Right lung (tissue), 5 donors: ENCODE data around the gene BTNL3. TPM values are rescaled to one million over a fixed set of nuclear protein-coding genes. Genes with fewer than 3 reads are reported as not detected.
"Not testable (repeated sequence)": the region's sequence is repeated elsewhere in the genome, so short reads cannot be mapped to it uniquely, and the experiment has no call there.

Experiments used
- DNase-seq, 2 donors: peaks; one replicate each; pipeline ENCODE4 v3.0.0-alpha.2; 2013
- polyA plus RNA-seq, 5 donors: library from polyadenylated mRNA; unstranded; fragments of 120-200 nt; gene quantifications; one replicate each; pipeline versions ENCODE4 v1.2.1 to v1.2.3, GENCODE V29; 2013; ENCODE audit warnings: inconsistent platforms in 1 of 5, low replicate concordance in 1 of 5; ENCODE audit not compliant: insufficient read length in 5 of 5, insufficient read depth in 1 of 5

The BTNL3 gene
- polyA plus RNA-seq, 5 donors, result 0.10 to 0.29 TPM; not detected in 3

DNA sequence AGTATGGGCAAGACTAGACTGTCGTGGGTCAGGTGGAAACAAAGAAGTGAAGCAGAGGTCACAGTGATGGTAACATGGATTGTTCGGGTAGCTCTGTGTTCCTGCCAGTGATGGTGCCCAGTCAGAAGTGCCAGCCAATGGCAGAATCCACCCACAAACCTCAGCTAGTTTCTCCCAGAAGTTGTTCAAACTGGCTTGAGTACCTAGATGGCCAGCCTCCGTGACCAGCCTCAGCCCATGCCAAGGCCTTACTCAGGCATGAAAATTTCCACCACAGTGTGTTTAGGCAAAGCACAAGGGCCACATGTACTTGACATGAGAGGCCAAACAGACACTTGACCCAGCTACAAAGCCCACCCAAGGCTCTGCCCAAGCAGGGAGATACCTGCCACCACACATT is 32.0 kb downstream of the BTNL3 start:
- no peak for DNase-seq

DNA sequence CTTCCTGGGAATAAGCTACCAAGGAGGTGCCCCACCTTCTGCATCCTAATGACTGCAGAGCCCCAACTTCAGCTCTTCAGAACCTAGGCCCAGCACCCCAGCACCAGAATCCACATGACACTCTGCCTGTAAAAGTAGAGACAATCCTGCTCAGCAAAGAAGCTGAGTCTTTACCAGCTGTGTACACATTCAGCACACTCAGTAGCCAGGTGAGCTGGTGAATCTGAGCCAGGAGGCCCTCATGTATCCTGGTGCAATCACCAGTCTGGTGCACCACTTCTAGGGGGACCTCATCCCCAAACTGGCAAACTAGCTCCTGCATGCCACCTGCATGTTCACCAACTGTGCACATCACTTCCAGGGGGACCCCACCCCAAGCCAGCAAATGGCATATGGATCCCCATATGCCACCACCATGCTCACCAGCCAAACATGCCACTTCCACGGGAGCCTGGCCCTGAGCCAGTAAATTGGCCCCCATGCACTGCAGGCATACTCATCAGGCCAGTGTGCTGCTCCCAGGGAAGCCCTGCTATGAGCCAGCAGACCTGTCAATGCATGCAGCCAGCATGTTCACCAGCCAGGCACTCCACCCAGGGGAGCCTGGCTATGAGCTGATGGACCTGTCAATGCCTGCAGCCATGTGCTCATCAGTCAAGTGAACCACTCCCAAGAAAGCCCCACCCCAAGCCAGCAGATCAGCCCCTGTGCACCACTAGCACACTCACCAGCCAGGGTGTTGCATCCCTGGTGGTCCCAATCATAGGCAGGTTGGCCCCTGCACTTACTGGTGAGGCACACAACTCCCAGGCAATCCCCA is 35.8 kb downstream of the BTNL3 start:
- DNase-seq, result no peak

DNA sequence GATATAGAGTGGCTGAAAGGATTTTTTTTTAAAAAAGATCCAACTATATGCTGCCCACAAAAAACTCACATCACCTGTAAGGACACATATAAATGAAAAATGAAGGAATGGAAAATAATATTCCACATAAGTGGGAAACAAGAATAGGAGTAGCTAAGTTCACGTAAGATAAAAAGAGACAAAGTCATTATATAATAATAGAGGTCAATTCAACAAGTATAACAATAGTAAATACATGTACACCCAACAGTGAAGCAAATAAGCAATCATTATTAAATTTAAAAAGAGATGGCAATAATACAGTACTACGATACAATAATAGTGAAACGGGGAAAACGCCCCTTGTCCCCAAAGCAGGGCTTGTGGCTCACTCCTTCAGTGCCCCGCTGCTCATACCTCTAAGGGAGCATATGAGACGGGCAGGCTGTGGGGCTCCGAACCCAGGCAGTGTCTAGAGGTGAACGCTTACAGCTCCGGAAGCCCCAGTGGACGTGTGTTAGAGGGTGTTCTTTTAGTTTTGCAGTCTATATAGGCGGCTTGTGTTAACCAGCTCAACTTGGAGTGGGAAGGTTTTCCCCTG is 38.9 kb downstream of the BTNL3 start:
- DNase-seq, result no peak

DNA sequence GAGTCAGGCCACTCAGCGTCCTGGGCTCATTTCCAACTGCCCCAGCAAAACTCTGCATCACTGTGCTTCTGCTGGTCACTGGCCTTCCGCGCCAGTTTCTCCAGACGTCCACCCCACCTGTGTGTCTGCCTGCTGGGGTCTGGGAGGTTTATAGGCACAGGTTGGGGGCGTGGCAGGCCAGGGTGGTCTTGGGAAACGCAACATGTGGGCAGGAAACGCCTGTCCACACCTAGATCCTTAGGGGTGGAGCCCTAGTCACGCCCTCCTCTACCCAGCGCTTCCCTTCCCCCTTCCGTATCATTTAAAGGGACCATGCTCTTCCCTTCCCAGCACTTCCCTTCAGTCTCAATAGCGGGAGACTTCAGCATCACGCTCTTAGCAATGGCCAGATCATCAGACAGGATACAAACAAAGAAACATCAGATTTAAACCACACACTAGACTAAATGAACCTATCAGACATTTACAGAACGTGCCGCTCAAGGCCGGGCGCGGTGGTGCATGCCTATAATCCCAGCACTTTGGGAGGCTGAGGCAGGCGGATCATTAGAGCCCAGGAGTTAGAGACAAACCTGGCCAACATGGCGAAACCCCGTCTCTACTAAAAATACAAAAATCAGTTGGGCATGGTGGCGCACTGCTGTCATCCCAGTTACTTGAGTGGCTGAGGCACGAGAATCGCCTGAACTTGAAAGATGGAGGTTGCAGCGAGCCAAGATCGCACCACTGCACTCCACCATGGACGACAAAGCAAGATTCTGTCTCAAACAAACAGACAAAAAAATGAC is 39.6 kb downstream of the BTNL3 start:
- DNase-seq, result no peak

DNA sequence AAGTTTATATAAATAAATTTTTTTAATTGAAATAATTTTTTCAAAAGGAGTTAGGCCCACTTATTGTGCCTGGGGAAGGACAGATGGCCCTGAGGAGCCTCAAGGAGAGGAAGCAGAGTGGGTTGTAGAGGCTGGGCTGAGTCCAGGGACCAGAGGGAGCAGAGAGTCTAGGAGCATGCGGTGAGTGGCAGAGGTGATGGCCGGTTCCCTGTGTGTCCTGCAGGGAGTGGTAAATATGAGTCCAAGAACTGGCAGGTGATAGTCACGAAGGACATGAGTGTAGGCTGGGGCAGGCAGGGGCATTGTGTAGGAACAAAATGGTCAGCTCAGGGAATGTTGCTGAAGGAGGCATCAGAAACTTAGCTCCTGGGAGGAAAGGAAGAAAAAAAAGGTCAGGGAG is 43.1 kb downstream of the BTNL3 start:
- no peak for DNase-seq

DNA sequence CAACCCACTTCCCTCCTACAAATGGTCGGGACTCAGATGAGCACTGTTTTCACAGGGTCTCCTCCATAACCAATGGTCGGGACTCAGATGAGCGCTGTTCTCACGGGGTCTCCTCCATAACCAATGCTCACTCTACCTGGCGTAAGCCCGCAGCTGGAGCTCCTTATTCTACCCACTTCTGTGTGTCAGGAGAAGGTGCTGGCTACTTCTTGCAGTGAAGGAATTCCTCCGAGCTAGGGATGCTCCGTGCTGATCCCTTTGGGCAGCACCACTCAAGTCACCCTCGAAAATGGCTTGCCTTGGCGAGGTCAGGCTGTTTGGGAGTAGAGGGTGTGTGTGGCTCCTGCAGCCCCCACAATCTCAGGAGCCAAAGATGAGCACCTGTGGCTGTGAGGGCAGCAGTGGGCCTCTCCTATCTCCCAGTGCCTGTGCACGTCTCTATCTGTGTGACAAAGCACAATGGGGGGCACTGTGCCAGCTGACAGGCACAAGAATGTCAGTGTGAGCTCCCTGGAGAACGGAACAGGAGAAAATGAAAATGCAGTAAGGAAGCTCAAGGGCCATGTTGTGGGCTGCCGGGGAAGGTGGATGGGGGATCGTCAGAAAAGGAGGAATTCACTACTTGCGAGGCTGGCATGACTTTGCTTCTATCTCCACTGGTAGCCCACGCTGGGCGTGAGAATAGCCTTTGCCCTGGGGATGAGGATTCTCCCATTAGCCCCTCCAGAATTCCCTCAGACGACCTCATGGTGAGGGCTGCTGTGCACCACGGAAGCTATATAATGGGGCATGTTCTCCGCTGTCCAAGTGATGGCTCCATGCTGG is 47.6 kb downstream of the BTNL3 start:
- no peak for DNase-seq

DNA sequence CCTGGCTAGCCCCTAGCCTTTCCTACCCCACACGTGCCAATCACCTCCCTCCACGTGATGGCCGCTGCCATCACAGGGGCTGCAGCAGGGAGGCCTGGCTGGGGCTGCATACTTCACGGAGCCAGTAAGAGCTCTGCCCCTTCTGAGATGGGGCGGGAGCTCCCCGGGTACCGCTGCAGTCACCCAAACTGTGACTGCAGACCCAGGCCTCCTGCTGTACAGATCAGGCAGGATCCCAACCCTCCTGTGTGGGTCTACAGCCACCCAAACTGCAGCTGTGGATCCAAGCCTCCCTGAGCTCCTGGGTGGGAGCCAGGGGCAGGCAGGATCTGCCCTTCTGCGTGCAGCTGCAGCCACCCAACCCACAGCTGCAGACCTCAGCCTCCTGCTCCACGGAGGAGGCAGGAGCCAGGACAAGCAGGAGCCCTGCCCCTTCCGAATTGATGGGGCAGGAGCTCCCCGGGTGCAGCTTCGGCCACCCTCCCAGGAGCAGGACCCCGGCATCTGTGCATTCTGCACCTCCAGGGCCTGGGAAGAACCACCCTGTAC is 48.2 kb downstream of the BTNL3 start:
- no peak for DNase-seq

DNA sequence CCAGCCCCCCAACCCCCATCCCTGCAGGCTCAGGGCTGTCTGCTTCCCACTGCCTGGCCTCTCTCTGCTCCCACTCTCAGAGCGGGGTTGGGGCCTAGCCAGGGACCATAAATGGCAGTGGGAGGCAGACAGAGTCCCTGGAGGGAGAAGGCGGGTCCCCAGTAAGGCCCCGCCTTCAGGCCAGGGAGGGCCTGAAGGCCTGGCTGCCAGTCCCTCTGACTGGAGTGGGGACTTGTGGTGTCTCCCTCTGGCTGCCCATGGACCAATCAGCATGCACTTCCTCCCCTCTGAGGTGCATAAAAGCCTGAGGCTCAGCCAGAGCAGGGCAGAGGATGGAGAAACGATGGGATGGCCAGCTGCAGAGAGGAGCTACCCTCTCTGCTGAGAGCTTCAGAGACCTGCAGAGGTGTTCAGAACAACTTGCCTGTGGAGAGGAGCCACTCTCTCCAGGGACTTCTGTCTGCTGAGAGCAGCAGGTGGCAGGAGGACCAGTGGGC is 48.8 kb downstream of the BTNL3 start:
- DNase-seq, result no peak

DNA sequence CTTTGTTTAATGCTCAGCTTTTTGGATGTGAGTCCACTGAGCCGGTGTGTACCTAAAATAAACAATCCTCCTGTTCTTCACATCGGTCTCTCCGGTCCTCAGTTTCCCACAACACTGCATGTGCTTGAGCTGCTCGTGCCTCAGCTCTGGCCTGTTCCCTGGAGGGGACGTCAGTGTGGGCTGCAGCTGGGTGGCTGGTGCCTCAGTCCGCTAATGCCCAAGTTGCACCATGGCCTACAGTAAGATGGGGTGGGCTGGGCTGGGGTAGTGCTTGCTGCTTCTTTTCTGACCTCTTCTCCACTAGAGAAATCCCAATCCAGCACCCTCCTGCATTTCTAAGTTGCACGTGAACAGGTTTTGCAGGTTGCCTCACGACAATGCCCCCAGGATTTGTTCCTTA is 50.8 kb downstream of the BTNL3 start:
- DNase-seq, result no peak

DNA sequence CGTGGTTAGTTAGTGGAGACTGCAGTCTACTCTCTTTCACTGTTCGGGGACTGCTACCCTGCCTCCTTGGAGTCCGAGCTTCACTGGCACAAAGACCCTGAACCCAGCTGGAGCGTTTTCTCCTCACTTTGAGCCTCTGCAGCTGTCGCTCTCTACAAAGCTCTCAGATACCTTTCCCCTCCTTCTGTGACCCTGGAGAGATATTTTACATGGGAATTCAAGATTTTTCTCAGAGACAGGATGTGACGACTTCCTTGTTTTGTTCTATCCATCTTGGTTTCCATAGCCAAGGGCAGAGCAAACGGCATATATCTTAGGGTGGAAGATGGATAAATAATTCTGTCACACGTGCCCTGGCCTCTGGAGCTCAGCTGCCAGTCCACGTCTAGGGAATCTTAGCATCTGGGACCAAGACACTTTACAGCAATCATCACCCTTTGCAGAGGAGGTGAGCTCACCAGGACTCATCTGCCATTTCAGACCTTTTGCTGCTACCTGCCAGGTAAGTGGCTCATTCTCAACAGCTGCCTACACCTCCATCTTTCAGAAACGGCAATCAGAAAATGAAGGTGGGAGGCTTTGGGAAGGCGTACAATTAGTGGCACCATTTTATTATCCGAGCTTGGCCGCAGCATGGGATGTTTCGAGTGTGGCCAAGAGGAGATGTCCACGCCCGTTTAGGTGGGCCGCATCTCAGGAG is 51.4 kb downstream of the BTNL3 start, which contains the start of gene BTNL9:
Gene BTNL9 (plus strand): TSS at position 336 of the 700 bp plus-strand sequence. CDS start 5,224 bp downstream, outside the sequence.
- DNase-seq, result no peak

DNA sequence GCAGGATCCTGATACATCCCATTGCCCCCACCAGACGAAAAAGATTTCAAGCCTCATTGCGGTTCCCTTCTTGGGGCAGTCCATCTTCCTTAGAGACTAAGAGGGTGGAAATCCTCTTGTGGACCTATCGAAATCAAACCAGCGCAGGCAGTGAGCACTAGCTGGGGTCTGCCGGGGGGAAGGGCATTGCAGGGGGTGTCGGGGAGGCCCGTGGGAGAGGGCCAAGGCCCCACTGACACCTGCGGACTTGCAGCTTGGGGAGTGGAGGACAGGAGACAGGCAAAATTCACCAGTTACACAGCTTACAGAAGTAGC is 51.9 kb downstream of the BTNL3 start:
- DNase-seq, result no peak

DNA sequence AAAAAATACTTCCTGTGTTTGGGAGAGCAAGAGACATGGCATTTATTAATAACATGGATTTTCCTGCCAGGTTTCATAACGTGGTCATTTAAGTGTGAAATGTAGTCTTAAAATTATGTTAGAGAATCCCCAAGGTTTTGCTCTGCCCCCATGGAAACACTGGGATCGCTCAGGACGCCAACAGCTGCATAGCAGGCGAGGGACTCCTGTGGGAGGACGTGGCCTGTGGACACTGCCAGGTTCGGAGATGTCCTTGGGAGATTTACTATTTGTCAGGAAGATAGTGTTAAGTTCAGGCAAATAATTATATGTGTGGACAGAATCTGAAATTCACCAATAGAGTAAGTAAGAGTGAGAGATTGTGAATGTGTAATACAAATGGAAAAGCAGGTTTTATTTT is 52.4 kb downstream of the BTNL3 start:
- no peak for DNase-seq

DNA sequence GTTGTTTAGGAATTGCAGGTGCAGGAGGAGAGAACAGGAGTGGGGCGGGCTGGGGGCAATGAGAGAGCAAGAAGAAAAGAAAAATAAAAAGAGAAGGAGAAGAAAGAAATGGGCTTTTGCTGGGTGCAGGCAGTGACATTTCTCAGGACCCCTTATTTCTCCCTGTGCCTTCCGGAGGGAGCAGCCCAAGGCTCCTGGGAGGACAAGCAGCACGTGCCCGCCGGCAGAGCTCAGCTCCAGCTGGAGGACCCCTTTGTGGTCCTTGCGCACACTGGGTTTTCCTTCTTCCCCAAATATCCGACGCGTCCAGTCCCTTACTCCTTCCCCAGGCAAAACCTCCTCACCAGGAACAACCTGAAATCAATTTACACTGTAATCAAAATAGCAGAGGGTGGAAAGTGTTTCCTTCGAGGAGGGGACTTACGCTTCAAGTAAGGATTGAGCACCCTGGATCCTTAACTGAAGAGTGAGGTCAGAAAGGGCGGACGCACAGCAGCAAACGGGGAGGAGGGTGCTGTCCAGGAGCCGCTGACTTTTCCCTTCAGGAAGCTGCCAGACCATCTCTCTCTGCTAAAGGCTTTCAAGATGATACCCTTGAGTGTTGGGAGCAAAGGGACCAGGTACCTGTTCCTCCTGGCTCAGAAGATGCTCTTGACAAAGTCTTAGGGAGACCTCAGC is 53.5 kb downstream of the BTNL3 start:
- DNase-seq, result no peak

DNA sequence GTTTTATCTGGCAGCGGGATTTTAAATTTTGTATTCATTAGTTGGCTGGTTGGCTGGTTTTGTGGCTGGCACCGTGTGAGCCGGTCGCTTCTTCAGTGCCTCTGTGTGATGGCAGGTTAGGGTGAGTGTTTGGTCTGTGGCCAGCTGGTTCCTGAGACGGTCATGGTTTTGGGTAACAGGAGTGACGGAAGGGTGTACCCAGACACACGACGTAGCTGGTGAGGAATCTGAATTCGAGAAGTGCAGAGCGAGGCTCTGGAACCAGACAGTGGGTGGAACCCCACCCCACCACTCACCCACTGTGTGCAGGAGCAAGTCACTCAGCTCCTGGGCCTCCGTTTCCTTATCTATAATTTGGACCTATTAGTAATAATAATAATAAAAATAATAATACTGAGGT is 54.1 kb downstream of the BTNL3 start:
- DNase-seq, result no peak

DNA sequence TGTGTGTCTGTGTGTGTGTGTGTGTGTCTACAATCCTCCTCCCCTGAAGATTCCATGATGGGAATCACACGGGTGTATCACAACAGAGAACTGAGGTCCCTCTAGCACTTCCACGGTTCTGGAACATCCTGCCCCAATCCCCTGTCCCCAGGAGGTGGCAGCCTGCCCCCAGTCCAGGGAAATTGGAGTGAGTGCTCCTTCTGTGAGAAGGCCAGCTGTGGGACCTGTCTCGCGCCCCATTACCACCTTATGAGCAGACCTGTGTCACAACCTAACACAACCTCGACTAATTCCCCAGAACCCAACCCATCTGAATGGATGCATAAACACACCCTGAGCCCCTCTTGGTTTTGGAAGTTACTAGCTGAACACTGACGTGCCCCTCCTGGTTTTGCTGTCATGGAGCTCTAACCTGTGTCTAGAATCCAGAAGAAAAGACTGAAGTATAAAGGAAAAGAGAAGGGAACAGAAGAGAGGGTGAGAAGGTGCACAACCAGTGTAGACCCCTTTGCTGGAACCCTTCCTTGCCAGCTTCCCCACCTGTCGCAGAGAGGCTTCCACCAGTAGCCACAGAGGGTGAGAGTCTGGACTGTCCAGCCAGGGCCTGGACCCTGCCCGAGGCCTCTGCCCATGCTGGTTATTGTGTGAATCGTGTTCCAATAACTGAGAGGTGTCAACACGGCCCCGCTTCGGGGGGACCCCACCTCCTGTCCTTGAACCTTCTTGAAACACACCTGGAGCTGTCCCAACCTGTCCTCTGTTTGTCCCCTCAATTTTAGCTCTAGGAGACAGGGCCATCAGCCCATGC is 54.8 kb downstream of the BTNL3 start:
- no peak for DNase-seq

DNA sequence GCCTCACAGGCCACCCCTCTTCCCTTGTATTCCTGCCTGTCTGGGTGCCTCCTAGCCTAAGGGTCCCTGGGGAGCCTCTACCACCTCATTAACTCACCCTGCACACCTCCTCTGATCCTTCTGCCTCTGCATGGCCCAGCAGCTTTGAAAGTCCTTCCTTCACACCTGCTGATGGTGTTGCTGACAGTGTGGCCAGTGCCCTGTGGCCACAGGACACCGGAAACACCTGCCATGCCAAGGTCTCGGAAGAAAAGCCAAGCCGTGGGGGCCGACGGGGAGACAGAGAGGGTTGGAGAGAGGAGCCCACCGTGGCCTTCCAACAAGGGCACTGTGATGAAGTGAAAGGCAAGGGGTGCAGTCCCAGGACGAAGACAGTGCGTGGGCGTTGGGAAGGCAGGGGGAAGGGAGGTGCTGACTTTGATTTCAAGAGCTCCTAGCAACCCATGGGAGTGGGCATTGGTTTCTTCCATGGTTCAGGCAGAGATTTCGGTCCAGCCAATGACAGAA is 55.5 kb downstream of the BTNL3 start:
- no peak for DNase-seq

DNA sequence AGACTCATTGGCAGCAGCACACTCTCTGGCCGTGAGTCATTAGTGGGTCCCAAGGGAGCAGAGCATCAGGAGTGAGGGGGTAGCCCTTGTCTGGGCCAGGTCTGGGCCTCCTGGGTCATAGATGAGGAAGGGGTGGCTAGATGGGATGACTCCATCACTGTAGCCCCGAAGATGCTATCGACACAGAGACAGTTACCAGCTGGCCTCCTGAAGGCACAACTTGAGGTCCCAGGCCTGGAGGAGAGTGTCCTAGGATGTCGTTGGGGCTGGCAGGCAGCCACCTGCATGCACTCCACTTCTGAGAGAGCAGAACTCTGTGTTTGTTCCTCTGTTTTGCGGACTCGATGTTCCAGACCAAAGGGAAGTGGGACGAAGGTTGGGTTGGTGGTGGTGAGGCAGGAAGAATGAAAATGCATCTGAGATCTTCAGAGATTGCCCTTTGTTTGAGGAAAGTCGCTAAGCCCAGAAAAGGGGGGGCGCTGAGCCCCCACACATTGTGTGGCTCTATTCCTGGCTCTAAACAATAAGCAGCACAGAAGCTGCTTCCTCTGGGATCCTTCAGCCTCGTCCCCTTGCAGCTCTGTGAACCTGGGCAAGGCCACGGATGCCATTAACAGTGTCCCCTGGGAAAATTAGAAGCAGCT is 56.1 kb downstream of the BTNL3 start:
- DNase-seq, result no peak

DNA sequence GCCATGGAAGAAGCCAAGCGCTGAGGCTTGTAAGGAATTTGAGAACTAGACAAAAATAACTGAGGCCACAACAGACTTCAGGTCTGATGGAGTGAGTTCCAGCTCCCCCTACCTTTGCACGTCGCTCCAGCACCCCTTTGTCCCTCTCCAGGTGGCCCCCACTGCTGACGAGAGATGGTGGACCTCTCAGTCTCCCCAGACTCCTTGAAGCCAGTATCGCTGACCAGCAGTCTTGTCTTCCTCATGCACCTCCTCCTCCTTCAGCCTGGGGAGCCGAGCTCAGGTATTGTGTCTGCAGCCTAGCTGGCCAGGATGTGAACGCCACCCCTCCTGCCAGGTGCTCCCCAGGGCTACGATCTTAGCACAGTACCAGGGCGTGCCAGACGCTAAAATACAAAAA is 56.7 kb downstream of the BTNL3 start:
- DNase-seq, result no peak

DNA sequence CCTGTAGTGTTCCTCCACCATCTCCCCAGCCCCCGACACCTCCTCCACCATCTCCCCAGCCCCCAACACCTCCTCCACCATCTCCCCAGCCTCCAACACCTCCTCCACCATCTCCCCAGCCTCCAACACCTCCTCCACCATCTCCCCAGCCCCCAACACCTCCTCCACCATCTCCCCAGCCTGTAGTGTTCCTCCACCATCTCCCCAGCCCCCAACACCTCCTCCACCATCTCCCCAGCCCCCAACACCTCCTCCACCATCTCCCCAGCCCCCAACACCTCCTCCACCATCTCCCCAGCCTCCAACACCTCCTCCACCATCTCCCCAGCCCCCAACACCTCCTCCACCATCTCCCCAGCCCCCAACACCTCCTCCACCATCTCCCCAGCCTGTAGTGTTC is 57.2 kb downstream of the BTNL3 start:
- not testable (repeated sequence) for DNase-seq
